Ovary (tissue), 9 donors: ENCODE data around the gene MOGAT3. TPM values are rescaled to one million over a fixed set of nuclear protein-coding genes. Genes with fewer than 3 reads are reported as not detected.

Experiments
- DNase-seq, 5 donors: peaks; one replicate each; pipeline ENCODE4 v3.0.0-alpha.2; 2019 to 2020
- H3K27ac ChIP-seq, 2 donors: fragments of 200-600 bp; one replicate each; pipeline versions ENCODE4 v1.5.1 to v1.8.0; 2019 to 2022
- H3K27me3 ChIP-seq: fragments of 200-600 bp; one replicate; pipeline ENCODE4 v1.8.0; 2022
- H3K36me3 ChIP-seq: fragments of 200-600 bp; sonication (generic); one replicate; pipeline ENCODE4 v1.5.1; 2019
- H3K4me1 ChIP-seq: one replicate; pipeline ENCODE4 v1.8.1; 2013; ENCODE audit warnings: mild to moderate bottlenecking, moderate library complexity; ENCODE audit not compliant: insufficient read depth
- H3K4me3 ChIP-seq: fragments of 200-600 bp; sonication (generic); one replicate; pipeline ENCODE4 v1.5.1; 2017
- H3K9me3 ChIP-seq, 2 donors: fragments of 200-600 bp in 1 of 2; sonication (generic) in 1 of 2; one replicate each; pipeline versions ENCODE4 v1.5.1 to v1.8.1; 2013 to 2019; ENCODE audit warnings: mild to moderate bottlenecking in 1 of 2, moderate library complexity in 1 of 2
- EP300 ChIP-seq: sonication (generic); formaldehyde crosslinking; IDR thresholded peaks from one replicate; pipeline ENCODE4 v1.6.1; 2017; ENCODE audit warnings: antibody characterized with exemption
- POLR2A ChIP-seq: fragments of 450-650 bp; IDR thresholded peaks from one replicate; pipeline ENCODE4 v1.6.1; 2017; ENCODE audit warnings: antibody characterized with exemption, mild to moderate bottlenecking, moderate library complexity
- WGBS, 3 donors: extraction: QIAGEN DNeasy Blood & Tissue Kit in 1 of 3; methylation state at CpG; one replicate each; pipeline versions ENCODE4 v1.1.5 to v1.1.7; 2013 to 2017; 5-methylcytosine and 5-hydroxymethylcytosine counted together
- intact Hi-C, 4 donors: fragments of 100-400 bp; cut with DNase I; formaldehyde crosslinking; loops; one replicate each; pipeline versions ENCODE4 v1.11.0 to v1.15.1; 2022 to 2023
- polyA plus RNA-seq, 2 donors: library from polyadenylated mRNA; stranded (reverse); fragments of 200-250 nt in 1 of 2; fragments of 350-450 nt in 1 of 2; fragmentation: Illumina TruSeq in 1 of 2; extraction: RNeasy Lipid Tissue Mini Kit (QIAGEN cat#74804) in 1 of 2; gene quantifications; one replicate each; pipeline ENCODE4 v1.2.3, GENCODE V29; 2013 to 2014
- total RNA-seq, 7 donors: library from RNA; depleted of rRNA in 2 of 7; stranded (reverse); fragments of >200 nt in 2 of 7; fragmentation: NEBNext Ultra II Directional in 3 of 7; extraction: Animal tissue kit (Norgen Biotek cat#: 25700) in 3 of 7; gene quantifications; one replicate each; pipeline versions ENCODE4 v1.1.0 to v1.2.4, GENCODE V29; 2016 to 2023
- TF ChIP-seq, protein P1 (sequence below), 3 donors: fragments of 450-650 bp in 2 of 3; fragments of 200-600 bp in 1 of 3; IDR thresholded peaks; one replicate each; pipeline versions ENCODE4 v1.5.1 to v1.8.0; 2016 to 2022; ENCODE audit warnings: antibody characterized with exemption in 3 of 3, mild to moderate bottlenecking in 1 of 3
- donor health status: DM: no; HTN: no; CAD: no; lungs with moderate emphysema.
- donor health status: DM: no; HTN: no; CAD: no.
- donor health status: Bipolar disorder and iron deficiency.
- donor health status: DM: yes; HTN: yes; CAD: no.
- donor health status: DM: no; HTN: no; CAD: no.
- donor health status: DM: yes; HTN: yes; CAD: no.

The MOGAT3 gene
- total and polyA plus RNA-seq, 9 donors: 0.24 TPM; not detected in 8

DNA sequence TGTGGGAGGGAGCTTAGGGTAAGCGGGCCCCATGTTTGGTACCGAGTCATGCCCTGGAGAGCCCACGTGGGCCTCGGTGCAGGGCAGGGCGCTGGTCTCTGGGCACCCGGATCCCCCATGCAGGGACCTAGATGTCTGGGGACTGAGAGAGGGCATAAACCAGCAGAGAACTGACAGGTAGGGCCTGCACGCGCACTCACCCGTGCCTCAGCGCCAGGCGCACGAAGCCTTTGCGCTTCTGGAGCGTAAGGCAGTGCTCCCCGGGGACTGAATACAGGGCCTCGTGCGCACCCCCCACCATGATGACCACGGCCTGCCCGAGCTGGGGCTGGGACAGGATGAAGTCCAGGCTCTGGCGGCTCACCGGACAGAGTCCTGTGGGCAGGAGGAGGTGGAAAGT, 2.8 kb downstream of the MOGAT3 start:
- H3K9me3 ChIP-seq: no peaks in the 10 kb centered on the region
- H3K27ac ChIP-seq: no peak overlapping the region
- H3K27me3 ChIP-seq: peaks cover 4% of the 10 kb centered on the region
- H3K36me3 ChIP-seq: no peaks in the 10 kb centered on the region
- TF ChIP-seq EP300: no peak
- no peak for TF ChIP-seq POLR2A
- TF ChIP-seq, protein P1, sequence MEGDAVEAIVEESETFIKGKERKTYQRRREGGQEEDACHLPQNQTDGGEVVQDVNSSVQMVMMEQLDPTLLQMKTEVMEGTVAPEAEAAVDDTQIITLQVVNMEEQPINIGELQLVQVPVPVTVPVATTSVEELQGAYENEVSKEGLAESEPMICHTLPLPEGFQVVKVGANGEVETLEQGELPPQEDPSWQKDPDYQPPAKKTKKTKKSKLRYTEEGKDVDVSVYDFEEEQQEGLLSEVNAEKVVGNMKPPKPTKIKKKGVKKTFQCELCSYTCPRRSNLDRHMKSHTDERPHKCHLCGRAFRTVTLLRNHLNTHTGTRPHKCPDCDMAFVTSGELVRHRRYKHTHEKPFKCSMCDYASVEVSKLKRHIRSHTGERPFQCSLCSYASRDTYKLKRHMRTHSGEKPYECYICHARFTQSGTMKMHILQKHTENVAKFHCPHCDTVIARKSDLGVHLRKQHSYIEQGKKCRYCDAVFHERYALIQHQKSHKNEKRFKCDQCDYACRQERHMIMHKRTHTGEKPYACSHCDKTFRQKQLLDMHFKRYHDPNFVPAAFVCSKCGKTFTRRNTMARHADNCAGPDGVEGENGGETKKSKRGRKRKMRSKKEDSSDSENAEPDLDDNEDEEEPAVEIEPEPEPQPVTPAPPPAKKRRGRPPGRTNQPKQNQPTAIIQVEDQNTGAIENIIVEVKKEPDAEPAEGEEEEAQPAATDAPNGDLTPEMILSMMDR (IDR thresholded peaks at IDR 0.05): no peak
- no peak for DNase-seq
- H3K4me1 ChIP-seq: no peaks in the 10 kb centered on the region
- H3K4me3 ChIP-seq: no peak overlapping the region
- intact Hi-C loops: no loop called here
- WGBS, 3 donors: 62 to 79% (median 73%) methylated on average over 21 of the region's 21 CpGs

DNA sequence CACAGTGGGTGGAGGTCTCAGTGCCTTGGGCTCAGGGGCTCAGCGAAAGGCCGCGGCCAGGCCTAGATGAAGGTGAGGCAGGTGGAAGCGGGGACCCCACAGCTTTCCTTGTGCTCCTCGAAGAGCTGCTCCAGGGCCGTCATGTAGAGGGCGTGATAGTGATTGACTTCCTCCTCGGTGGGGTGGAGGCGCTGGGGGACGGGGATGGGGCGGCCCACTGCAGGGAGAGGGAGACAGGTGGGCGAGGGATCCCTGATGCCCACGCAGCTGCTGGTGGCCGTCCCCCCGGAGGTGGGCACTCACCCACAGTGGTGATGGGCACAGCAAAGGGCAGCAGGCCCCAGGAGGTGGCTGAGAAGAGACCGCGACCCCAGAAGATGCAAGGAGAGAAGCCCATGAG, 5.0 kb downstream of the MOGAT3 start:
- WGBS, 3 donors: 83 to 88% (median 85%) methylated on average over 17 of the region's 17 CpGs
- no peaks in the 10 kb centered on the region for H3K27me3 ChIP-seq
- no peak for DNase-seq
- H3K4me3 ChIP-seq: no peak overlapping the region
- TF ChIP-seq, protein P1 (IDR thresholded peaks at IDR 0.05): no peak
- TF ChIP-seq EP300 (no peak), POLR2A (no peak)
- no peaks in the 10 kb centered on the region for H3K4me1 ChIP-seq
- intact Hi-C loops: no loop called here
- H3K36me3 ChIP-seq: no peaks in the 10 kb centered on the region
- H3K9me3 ChIP-seq: no peaks in the 10 kb centered on the region
- H3K27ac ChIP-seq: no peak overlapping the region

DNA sequence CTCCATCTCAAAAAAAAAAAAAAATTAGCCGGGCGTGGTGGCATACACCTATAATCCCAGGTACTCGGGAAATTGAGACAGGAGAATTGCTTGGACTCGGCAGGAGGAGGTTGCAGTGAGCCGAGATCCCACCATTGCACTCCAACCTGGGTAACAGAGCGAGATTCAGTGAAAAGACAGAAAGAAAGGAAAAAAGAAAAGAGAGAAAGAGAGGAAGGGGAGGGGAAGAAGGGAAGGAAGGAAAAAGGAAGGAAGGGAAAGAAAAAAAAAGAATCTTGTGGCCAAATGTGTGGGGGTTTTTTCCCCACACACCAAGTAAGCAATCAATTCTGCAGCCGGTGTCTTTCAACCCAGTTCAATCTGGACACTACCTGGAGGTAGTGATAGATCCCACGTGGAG, 11.7 kb downstream of the MOGAT3 start:
- intact Hi-C loops: no loop called here
- TF ChIP-seq EP300 (no peak), POLR2A (no peak)
- TF ChIP-seq, protein P1 (IDR thresholded peaks at IDR 0.05): no peak
- Histone ChIP-seq H3K36me3 (no peaks in the 10 kb centered on the region), H3K27ac (no peak overlapping the region), H3K9me3 (no peaks in the 10 kb centered on the region), H3K27me3 (no peaks in the 10 kb centered on the region), H3K4me1 (no peaks in the 10 kb centered on the region), H3K4me3 (no peak overlapping the region)
- DNase-seq: no peak
- 71 to 80% (median 78%) methylated on average over 8 of the region's 8 CpGs for whole genome bisulfite sequencing, 3 donors

DNA sequence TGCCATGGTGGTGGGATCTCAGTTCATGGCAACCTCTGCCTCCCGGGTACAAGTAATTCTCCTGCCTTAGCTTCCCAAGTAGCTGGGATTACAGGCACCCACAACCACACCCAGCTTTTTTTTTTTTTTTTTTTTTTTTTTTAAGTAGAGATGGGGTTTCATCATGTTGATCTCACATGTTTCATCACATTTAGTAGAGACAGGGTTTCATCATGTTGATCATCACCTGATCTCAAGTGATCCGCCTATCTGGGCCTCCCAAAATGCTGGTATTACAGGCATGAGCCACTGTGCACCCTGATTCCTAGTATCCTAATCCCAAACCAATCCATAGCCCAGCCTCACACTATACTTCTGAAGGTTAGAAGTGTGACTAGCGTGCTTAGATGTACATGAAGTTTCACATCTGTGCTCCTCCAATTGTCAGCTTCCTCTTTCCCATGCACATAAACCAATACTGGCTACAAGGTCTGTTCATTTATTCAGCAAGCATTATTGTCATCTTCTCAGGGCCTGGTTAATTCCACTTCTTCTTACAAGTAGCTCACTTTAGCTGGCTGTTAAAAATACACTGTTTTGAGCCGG, 13.9 kb downstream of the MOGAT3 start:
- WGBS, 3 donors: 81 to 89% (median 88%) methylated on average over 4 of the region's 4 CpGs
- no peak for DNase-seq
- intact Hi-C loops: no loop called here
- Histone ChIP-seq H3K27ac (no peak overlapping the region), H3K9me3 (no peaks in the 10 kb centered on the region), H3K4me3 (no peak overlapping the region), H3K36me3 (no peaks in the 10 kb centered on the region), H3K27me3 (no peaks in the 10 kb centered on the region), H3K4me1 (no peaks in the 10 kb centered on the region)
- TF ChIP-seq POLR2A (no peak), EP300 (no peak)
- TF ChIP-seq, protein P1 (IDR thresholded peaks at IDR 0.05): no peak
